GM12878 (cell line): Measurements from ENCODE around the gene AIRE.

Experiments used
- EZH2 ChIP-seq: IDR thresholded peaks from 2 replicates; pipeline ENCODE4 v1.6.1; 2012; ENCODE audit warnings: low read depth, mild to moderate bottlenecking, control low read depth, inconsistent platforms, low read length, borderline replicate concordance; ENCODE audit not compliant: control insufficient read depth
- SP1 ChIP-seq: IDR thresholded peaks from one replicate; pipeline ENCODE4 v1.6.1; 2011; ENCODE audit warnings: low read depth, low read length
- TF ChIP-seq, protein P1 (sequence below), 3 experiments: IDR thresholded peaks in 2 of 3; conservative IDR thresholded peaks in 1 of 3; 2 replicates each; pipeline ENCODE4 v1.5.1; 2011; ENCODE audit warnings: low read depth in 3 of 3, low read length in 3 of 3, mild to moderate bottlenecking in 3 of 3, control low read depth in 2 of 3, moderate library complexity in 2 of 3, inconsistent platforms in 1 of 3, mixed read lengths in 1 of 3; ENCODE audit not compliant: control insufficient read depth in 2 of 3, insufficient read depth in 1 of 3; ENCODE audit errors: extremely low read depth in 1 of 3
- TF ChIP-seq, protein P2 (sequence below): IDR thresholded peaks from 2 replicates; pipeline ENCODE4 v1.6.1; 2012; ENCODE audit warnings: mild to moderate bottlenecking, low read depth, low read length

DNA sequence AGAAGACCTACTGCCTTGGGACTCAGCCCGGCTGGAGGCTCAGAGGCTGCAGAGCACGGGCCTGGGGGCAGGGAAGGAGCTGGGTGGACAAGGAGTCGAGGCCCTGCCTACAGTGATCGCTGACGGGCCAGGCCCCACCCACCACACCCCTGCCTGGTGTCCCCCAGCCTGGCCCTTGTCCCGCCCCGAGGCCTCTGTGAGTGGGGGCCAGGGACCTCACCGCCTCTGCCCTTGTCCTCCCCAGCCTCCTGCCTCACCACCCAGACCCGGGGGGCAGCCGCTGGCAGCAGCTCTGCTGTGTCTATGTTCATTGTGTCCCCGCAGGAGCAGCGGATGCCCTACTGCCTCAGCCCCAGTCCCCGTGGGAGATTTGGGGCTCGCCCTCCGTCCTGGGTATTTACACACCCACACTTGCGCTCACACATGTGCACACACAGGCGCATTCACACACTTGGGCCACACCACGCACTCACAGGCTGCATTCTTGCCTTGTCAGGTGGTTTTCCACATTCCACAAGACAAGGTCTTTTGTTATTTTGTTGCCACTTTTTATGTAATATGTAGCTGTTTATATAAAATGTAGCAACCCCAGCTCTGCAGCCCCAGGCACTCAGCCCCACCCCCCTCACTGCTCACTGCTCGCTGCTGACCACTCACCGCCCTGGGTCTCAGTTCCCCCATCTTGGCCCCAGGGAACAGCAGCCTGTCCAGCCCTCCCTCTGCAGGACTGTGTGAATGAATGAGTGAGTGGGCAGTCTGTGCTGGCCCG, 21.4 kb downstream of the AIRE start:
- TF ChIP-seq, protein P1, sequence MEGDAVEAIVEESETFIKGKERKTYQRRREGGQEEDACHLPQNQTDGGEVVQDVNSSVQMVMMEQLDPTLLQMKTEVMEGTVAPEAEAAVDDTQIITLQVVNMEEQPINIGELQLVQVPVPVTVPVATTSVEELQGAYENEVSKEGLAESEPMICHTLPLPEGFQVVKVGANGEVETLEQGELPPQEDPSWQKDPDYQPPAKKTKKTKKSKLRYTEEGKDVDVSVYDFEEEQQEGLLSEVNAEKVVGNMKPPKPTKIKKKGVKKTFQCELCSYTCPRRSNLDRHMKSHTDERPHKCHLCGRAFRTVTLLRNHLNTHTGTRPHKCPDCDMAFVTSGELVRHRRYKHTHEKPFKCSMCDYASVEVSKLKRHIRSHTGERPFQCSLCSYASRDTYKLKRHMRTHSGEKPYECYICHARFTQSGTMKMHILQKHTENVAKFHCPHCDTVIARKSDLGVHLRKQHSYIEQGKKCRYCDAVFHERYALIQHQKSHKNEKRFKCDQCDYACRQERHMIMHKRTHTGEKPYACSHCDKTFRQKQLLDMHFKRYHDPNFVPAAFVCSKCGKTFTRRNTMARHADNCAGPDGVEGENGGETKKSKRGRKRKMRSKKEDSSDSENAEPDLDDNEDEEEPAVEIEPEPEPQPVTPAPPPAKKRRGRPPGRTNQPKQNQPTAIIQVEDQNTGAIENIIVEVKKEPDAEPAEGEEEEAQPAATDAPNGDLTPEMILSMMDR (IDR thresholded peaks at IDR 0.05 in 2 of 3, conservative IDR thresholded peaks at IDR 0.05 in 1 of 3; ENCODE audit: control insufficient read depth in 2 of 3, extremely low read depth in 1 of 3, insufficient read depth in 1 of 3, low read depth in 3 of 3, low read length in 3 of 3) = no peak
- no peak for TF ChIP-seq SP1
- TF ChIP-seq EZH2 = no peak
- TF ChIP-seq, protein P2, sequence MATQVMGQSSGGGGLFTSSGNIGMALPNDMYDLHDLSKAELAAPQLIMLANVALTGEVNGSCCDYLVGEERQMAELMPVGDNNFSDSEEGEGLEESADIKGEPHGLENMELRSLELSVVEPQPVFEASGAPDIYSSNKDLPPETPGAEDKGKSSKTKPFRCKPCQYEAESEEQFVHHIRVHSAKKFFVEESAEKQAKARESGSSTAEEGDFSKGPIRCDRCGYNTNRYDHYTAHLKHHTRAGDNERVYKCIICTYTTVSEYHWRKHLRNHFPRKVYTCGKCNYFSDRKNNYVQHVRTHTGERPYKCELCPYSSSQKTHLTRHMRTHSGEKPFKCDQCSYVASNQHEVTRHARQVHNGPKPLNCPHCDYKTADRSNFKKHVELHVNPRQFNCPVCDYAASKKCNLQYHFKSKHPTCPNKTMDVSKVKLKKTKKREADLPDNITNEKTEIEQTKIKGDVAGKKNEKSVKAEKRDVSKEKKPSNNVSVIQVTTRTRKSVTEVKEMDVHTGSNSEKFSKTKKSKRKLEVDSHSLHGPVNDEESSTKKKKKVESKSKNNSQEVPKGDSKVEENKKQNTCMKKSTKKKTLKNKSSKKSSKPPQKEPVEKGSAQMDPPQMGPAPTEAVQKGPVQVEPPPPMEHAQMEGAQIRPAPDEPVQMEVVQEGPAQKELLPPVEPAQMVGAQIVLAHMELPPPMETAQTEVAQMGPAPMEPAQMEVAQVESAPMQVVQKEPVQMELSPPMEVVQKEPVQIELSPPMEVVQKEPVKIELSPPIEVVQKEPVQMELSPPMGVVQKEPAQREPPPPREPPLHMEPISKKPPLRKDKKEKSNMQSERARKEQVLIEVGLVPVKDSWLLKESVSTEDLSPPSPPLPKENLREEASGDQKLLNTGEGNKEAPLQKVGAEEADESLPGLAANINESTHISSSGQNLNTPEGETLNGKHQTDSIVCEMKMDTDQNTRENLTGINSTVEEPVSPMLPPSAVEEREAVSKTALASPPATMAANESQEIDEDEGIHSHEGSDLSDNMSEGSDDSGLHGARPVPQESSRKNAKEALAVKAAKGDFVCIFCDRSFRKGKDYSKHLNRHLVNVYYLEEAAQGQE = no peak
